SK-N-SH (cell line): ENCODE measurements around the gene DLX2. TPM values are rescaled to one million over a fixed set of nuclear protein-coding genes. Genes with fewer than 3 reads are reported as not detected.

Source experiments
- CTCF ChIA-PET: fragments of 300-600, 350-600 bp; formaldehyde crosslinking; extraction: SDS; loops from one replicate; lab custom pipeline; 2021; lab: Yijun Ruan, JAX
- POLR2A ChIA-PET: fragments of 350-600 bp; sonication (Branson Sonifier 250); formaldehyde crosslinking; extraction: SDS; loops from one replicate; lab custom pipeline; 2020; ENCODE audit warnings: antibody characterized with exemption, inconsistent platforms; lab: Yijun Ruan, JAX
- DNase-seq: peaks from one replicate; pipeline ENCODE4 v3.0.0; 2012
- H2AFZ ChIP-seq: fragments of 200-600 bp; sonication (generic); 2 replicates; pipeline ENCODE4 v1.8.1; 2016; ENCODE audit warnings: antibody characterized with exemption, mild to moderate bottlenecking, low read depth
- H3F3A ChIP-seq: fragments of 200-600 bp; sonication (generic); replicated peaks from 2 replicates; pipeline ENCODE3; 2016; ENCODE audit warnings: antibody characterized with exemption, mild to moderate bottlenecking; ENCODE audit not compliant: insufficient read depth
- H3K27ac ChIP-seq, 2 experiments: fragments of 200-500 bp in 1 of 2; fragments of 200-600 bp in 1 of 2; sonication (Bioruptor generic) in 1 of 2; sonication (generic), shearing (Covaris generic) in 1 of 2; 2 replicates each; pipeline versions ENCODE4 v1.5.1 to v1.6.1; 2014 to 2016; ENCODE audit warnings: low read depth in 2 of 2, inconsistent platforms in 1 of 2, low read length in 1 of 2, mild to moderate bottlenecking in 1 of 2, mixed read lengths in 1 of 2
- H3K27me3 ChIP-seq: fragments of 200-600 bp; sonication (generic), shearing (Covaris generic); 2 replicates; pipeline ENCODE4 v1.6.1; 2016; ENCODE audit warnings: mixed run types; ENCODE audit not compliant: insufficient read depth
- H3K36me3 ChIP-seq, 2 experiments: fragments of 200-500 bp in 1 of 2; fragments of 200-600 bp in 1 of 2; sonication (Bioruptor generic) in 1 of 2; sonication (generic) in 1 of 2; replicated peaks in 1 of 2; 2 replicates each; pipeline versions ENCODE3 to v1.5.1; 2014 to 2016; ENCODE audit warnings: low read length in 1 of 2, mild to moderate bottlenecking in 1 of 2; ENCODE audit not compliant: insufficient read depth in 2 of 2, control insufficient read depth in 1 of 2
- H3K4me1 ChIP-seq, 2 experiments: fragments of 200-500 bp in 1 of 2; fragments of 200-600 bp in 1 of 2; sonication (Bioruptor generic) in 1 of 2; sonication (generic), shearing (Covaris generic) in 1 of 2; 2 replicates each; pipeline versions ENCODE4 v1.5.1 to v1.6.1; 2014 to 2016; ENCODE audit warnings: low read depth in 1 of 2, low read length in 1 of 2, mixed run types in 1 of 2; ENCODE audit not compliant: insufficient read depth in 2 of 2, control insufficient read depth in 1 of 2
- H3K4me2 ChIP-seq: fragments of 200-600 bp; sonication (generic), shearing (Covaris generic); 2 replicates; pipeline ENCODE4 v1.6.1; 2017; ENCODE audit warnings: mixed run types
- H3K4me3 ChIP-seq, 2 experiments: fragments of 200-500 bp in 1 of 2; fragments of 200-600 bp in 1 of 2; sonication (Bioruptor generic) in 1 of 2; sonication (generic), shearing (Covaris generic) in 1 of 2; 2 replicates each; pipeline versions ENCODE4 v1.5.1 to v1.8.1; 2014 to 2016; ENCODE audit warnings: low read depth in 2 of 2, inconsistent platforms in 1 of 2, low read length in 1 of 2, mild to moderate bottlenecking in 1 of 2, mixed read lengths in 1 of 2, moderate library complexity in 1 of 2
- H3K79me2 ChIP-seq: fragments of 200-600 bp; sonication (generic); 2 replicates; pipeline ENCODE4 v1.8.1; 2017; ENCODE audit warnings: mild to moderate bottlenecking; ENCODE audit not compliant: insufficient read depth
- H3K9ac ChIP-seq: fragments of 200-600 bp; sonication (generic); 2 replicates; pipeline ENCODE4 v1.6.1; 2017; ENCODE audit warnings: mixed run types
- H3K9me2 ChIP-seq: fragments of 200-600 bp; sonication (generic); 2 replicates; pipeline ENCODE4 v1.6.1; 2017; ENCODE audit warnings: mixed run types
- H3K9me3 ChIP-seq: fragments of 200-600 bp; sonication (generic); 2 replicates; pipeline ENCODE4 v1.6.1; 2017; ENCODE audit warnings: mixed run types, mild to moderate bottlenecking, moderate library complexity
- H4K20me1 ChIP-seq: fragments of 200-600 bp; sonication (generic); 2 replicates; pipeline ENCODE4 v1.6.1; 2017; ENCODE audit warnings: mild to moderate bottlenecking, mixed run types; ENCODE audit not compliant: insufficient read depth
- CHD2 ChIP-seq: fragments of 150-350 bp; IDR thresholded peaks from 2 replicates; pipeline ENCODE4 v1.6.1; 2018; ENCODE audit warnings: low read length; ENCODE audit not compliant: partially characterized antibody
- ELF1 ChIP-seq: IDR thresholded peaks from 2 replicates; pipeline ENCODE4 v1.4.0; 2012
- EP300 ChIP-seq, 2 experiments: IDR thresholded peaks; 2 replicates each; pipeline versions ENCODE4 v1.4.0 to v1.6.1; 2012; ENCODE audit warnings: borderline replicate concordance in 1 of 2, low read depth in 1 of 2, low read length in 1 of 2
- EZH2phosphoT487 ChIP-seq: fragments of 200-600 bp; sonication (generic); IDR thresholded peaks from 2 replicates; pipeline ENCODE4 v1.6.1; 2017; ENCODE audit warnings: low read depth, mixed run types, mild to moderate bottlenecking, antibody characterized with exemption, moderate library complexity, borderline replicate concordance
- FOXJ3 ChIP-seq: sonication (generic); formaldehyde crosslinking; IDR thresholded peaks from 2 replicates; pipeline ENCODE4 v1.5.1; 2020; ENCODE audit warnings: mild to moderate bottlenecking, missing genetic modification reagents
- GABPA ChIP-seq: IDR thresholded peaks from 2 replicates; pipeline ENCODE4 v1.4.0; 2012; ENCODE audit warnings: low read depth, mild to moderate bottlenecking
- GATA2 ChIP-seq: sonication (generic); formaldehyde crosslinking; IDR thresholded peaks from 2 replicates; pipeline ENCODE4 v1.5.0; 2020; ENCODE audit warnings: mild to moderate bottlenecking, missing genetic modification reagents
- MAX ChIP-seq: IDR thresholded peaks from 2 replicates; pipeline ENCODE4 v1.4.0; 2012; ENCODE audit warnings: low read depth
- NRF1 ChIP-seq: IDR thresholded peaks from 2 replicates; pipeline ENCODE4 v1.6.1; 2012; ENCODE audit warnings: low read depth, mild to moderate bottlenecking, low read length
- RAD21 ChIP-seq: IDR thresholded peaks from 2 replicates; pipeline ENCODE4 v1.6.1; 2012; ENCODE audit warnings: mild to moderate bottlenecking, low read length
- RFX5 ChIP-seq: IDR thresholded peaks from 2 replicates; pipeline ENCODE4 v1.6.1; 2012; ENCODE audit warnings: mild to moderate bottlenecking, improper control_type of control experiment, low read length
- RXRA ChIP-seq: IDR thresholded peaks from 2 replicates; pipeline ENCODE4 v1.4.0; 2012; ENCODE audit warnings: low read depth, mild to moderate bottlenecking, borderline replicate concordance
- SMC3 ChIP-seq: IDR thresholded peaks from 2 replicates; pipeline ENCODE4 v1.6.1; 2012; ENCODE audit warnings: low read depth, low read length, improper control_type of control experiment
- TEAD4 ChIP-seq: IDR thresholded peaks from 2 replicates; pipeline ENCODE4 v1.4.0; 2012; ENCODE audit warnings: mild to moderate bottlenecking, borderline replicate concordance; ENCODE audit not compliant: insufficient read depth
- YY1 ChIP-seq: IDR thresholded peaks from 2 replicates; pipeline ENCODE4 v1.4.0; 2012; ENCODE audit warnings: low read depth, mild to moderate bottlenecking
- ZBTB33 ChIP-seq: IDR thresholded peaks from 2 replicates; pipeline ENCODE4 v1.4.0; 2012; ENCODE audit warnings: low read depth, borderline replicate concordance
- WGBS: methylation state at CpG from one replicate; pipeline ENCODE4 v1.1.6; 2017; ENCODE audit warnings: low lambda C conversion rate; 5-methylcytosine and 5-hydroxymethylcytosine counted together
- polyA plus RNA-seq, 3 experiments: library from polyadenylated mRNA; depleted of rRNA; stranded (reverse); fragments of >200 nt; gene quantifications; 2 replicates each; pipeline ENCODE4 v1.2.3, GENCODE V29; 2012
- TF ChIP-seq, protein P1 (sequence below): fragments of 150-350 bp; IDR thresholded peaks from 2 replicates; pipeline ENCODE4 v1.6.1; 2017; ENCODE audit warnings: antibody characterized with exemption, low read length, low read depth, borderline replicate concordance

DLX2 gene
- polyA plus RNA-seq, 1 of the 3 experiments (the other 2 are of a cell fraction) = 0.02 TPM

DNA sequence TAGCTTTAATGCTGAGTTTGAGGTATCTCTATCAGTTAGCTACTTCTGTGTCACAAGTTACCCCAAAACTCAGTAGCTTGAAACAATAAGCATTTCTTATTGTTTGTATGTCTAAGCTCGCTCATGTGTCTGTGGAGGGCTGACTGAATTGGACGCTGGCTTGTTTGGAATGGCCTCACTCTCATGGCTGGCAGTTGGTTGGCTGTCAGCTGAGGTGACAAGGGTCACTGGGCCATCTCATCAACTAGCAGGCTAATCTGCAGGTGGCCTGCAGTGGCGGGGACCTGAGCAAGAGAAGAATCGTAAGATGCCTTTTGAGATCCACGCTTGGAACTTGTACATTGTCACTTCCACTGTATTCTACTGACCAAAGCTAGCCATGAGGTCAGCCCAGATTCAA, 13.4 kb upstream of the DLX2 start:
- H3K4me2 ChIP-seq = no peak overlapping the region

DNA sequence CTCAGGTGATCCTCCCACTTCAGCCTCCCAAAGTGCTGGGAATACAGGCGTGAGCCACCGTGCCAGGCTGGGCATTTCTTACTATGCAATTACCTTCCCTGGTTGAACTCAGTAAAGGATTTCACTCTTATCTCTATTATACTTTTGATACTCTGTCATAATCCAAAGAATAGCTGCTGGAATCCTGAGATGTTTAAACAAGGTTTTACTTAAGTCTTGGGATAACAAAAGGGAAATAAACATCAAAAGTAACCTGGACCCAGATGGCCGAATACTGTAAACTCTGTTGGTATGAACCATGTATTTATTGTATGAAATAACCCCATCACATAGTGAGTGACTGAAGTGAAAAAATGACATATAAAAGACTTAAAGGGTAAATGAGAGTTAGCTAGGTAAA, 11.9 kb upstream of the DLX2 start:
- H3K27ac ChIP-seq = no peak overlapping the region
- no peaks in the 10 kb centered on the region for H3K9me2 ChIP-seq
- peaks cover 5% of the 10 kb centered on the region for H3F3A ChIP-seq
- no peak for TF ChIP-seq ZBTB33
- TF ChIP-seq, protein P1, sequence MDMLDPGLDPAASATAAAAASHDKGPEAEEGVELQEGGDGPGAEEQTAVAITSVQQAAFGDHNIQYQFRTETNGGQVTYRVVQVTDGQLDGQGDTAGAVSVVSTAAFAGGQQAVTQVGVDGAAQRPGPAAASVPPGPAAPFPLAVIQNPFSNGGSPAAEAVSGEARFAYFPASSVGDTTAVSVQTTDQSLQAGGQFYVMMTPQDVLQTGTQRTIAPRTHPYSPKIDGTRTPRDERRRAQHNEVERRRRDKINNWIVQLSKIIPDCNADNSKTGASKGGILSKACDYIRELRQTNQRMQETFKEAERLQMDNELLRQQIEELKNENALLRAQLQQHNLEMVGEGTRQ = no peak
- TF ChIP-seq EP300 (IDR thresholded peaks at IDR 0.05; ENCODE audit: borderline replicate concordance in 1 of 2, low read depth in 1 of 2, low read length in 1 of 2) = no peak
- TF ChIP-seq TEAD4 = no peak
- TF ChIP-seq YY1 = no peak
- no peak for TF ChIP-seq RXRA
- TF ChIP-seq NRF1 = no peak
- no peak for TF ChIP-seq FOXJ3
- TF ChIP-seq GABPA = no peak
- TF ChIP-seq SMC3 = no peak
- H3K4me1 ChIP-seq = peaks cover 0 to 4% of the 10 kb centered on the region in 2 experiments; a peak in 1 of 4 replicates
- H3K9me3 ChIP-seq = no peaks in the 10 kb centered on the region
- no peaks in the 10 kb centered on the region for H3K27me3 ChIP-seq
- ChIA-PET CTCF (interaction anchor here (0.7 to 2.6 kb wide), 6 partner anchors 8 to 515 kb away, joined by 3 to 14 read pairs (median 8); no protein-coding TSS in a partner anchor), POLR2A (no interaction called here)
- H3K36me3 ChIP-seq = no peaks in the 10 kb centered on the region
- no peak overlapping the region for H2AFZ ChIP-seq
- no peak overlapping the region for H3K4me2 ChIP-seq
- no peak overlapping the region for H3K4me3 ChIP-seq
- no peaks in the 10 kb centered on the region for H4K20me1 ChIP-seq
- H3K9ac ChIP-seq = no peak overlapping the region
- H3K79me2 ChIP-seq = no peaks in the 10 kb centered on the region
- no peak for DNase-seq
- WGBS = 52% methylated on average over 3 of the region's 3 CpGs

More for the DNA sequence above, 13.4 kb upstream of the DLX2 start:
- Histone ChIP-seq H3K4me3 (no peak overlapping the region), H3K79me2 (no peaks in the 10 kb centered on the region), H3K36me3 (no peaks in the 10 kb centered on the region), H3K9me2 (no peaks in the 10 kb centered on the region), H3F3A (peaks cover 12% of the 10 kb centered on the region), H3K9me3 (no peaks in the 10 kb centered on the region), H4K20me1 (no peaks in the 10 kb centered on the region), H2AFZ (no peak overlapping the region), H3K27me3 (no peaks in the 10 kb centered on the region), H3K9ac (no peak overlapping the region), H3K4me1 (peaks cover 0 to 4% of the 10 kb centered on the region in 2 experiments; a peak in 1 of 4 replicates), H3K27ac (no peak overlapping the region)
- ChIA-PET CTCF (interaction anchor here (1.1 to 1.9 kb wide), 4 partner anchors 9 to 345 kb away, joined by 4 to 14 read pairs (median 6); partner anchors contain the start of gene DLX2), POLR2A (interaction anchor here (0.6 kb wide), 1 partner anchor 410 kb away, joined by 3 read pairs; no protein-coding TSS in a partner anchor)
- WGBS = 80% methylated on average over 5 of the region's 5 CpGs
- no peak for DNase-seq
- TF ChIP-seq EZH2phosphoT487 (no peak), TEAD4 (no peak), YY1 (no peak), RXRA (no peak), CHD2 (no peak), SMC3 (no peak), MAX (no peak), NRF1 (no peak), ZBTB33 (no peak), GABPA (no peak), RFX5 (no peak), GATA2 (CRISPR knock-in tag) (no peak), RAD21 (no peak), ELF1 (no peak)
- TF ChIP-seq, protein P1 = no peak
